Immature natural killer cell (primary cell): ENCODE data around the gene NLGN2. TPM values are rescaled to one million over a fixed set of nuclear protein-coding genes. Genes with fewer than 3 reads are reported as not detected.
"Not testable (repeated sequence)": the region's sequence is repeated elsewhere in the genome, so short reads cannot be mapped to it uniquely, and the experiment has no call there.

Experiments used
- DNase-seq, 3 donors: peaks; one replicate each; pipeline ENCODE4 v3.0.0; 2022; ENCODE audit warnings: mixed read lengths in 1 of 3
- H3K27ac Mint-ChIP-seq, 6 donors: one replicate each; pipeline ENCODE4 v1.8.0; 2020; ENCODE audit warnings: mixed read lengths in 6 of 6, mild to moderate bottlenecking in 5 of 6, inconsistent platforms in 4 of 6, moderate library complexity in 3 of 6
- H3K27me3 Mint-ChIP-seq, 3 donors: one replicate each; pipeline ENCODE4 v1.8.0; 2020 to 2021; ENCODE audit warnings: low read depth in 3 of 3, mild to moderate bottlenecking in 3 of 3, mixed read lengths in 3 of 3, moderate library complexity in 3 of 3, inconsistent platforms in 1 of 3
- H3K36me3 Mint-ChIP-seq, 3 donors: one replicate each; pipeline ENCODE4 v1.8.0; 2020; ENCODE audit warnings: mixed read lengths in 3 of 3, inconsistent platforms in 2 of 3, mild to moderate bottlenecking in 2 of 3
- H3K4me1 Mint-ChIP-seq, 2 donors: one replicate each; pipeline ENCODE4 v1.8.0; 2020; ENCODE audit warnings: inconsistent platforms in 2 of 2, mild to moderate bottlenecking in 2 of 2, mixed read lengths in 2 of 2, moderate library complexity in 1 of 2
- H3K4me3 Mint-ChIP-seq, 5 donors: one replicate each; pipeline ENCODE4 v1.8.0; 2020; ENCODE audit warnings: mild to moderate bottlenecking in 5 of 5, mixed read lengths in 5 of 5, inconsistent platforms in 3 of 5, moderate library complexity in 3 of 5
- H3K9me3 Mint-ChIP-seq, 6 donors: one replicate each; pipeline ENCODE4 v1.8.0; 2020; ENCODE audit warnings: mild to moderate bottlenecking in 6 of 6, mixed read lengths in 6 of 6, inconsistent platforms in 4 of 6, moderate library complexity in 3 of 6
- polyA plus RNA-seq, 3 donors: library from polyadenylated mRNA; unstranded; fragments of 300-500 nt; fragmentation: Illumina TruSeq; gene quantifications; one replicate each; pipeline ENCODE4 v1.2.3, GENCODE V29; 2021

The NLGN2 gene
- not detected for polyA plus RNA-seq

GRCh38 chr17:7407485-7408251 is at the start of gene NLGN2:
Gene NLGN2, plus strand, starts transcription at chr17:7407845. Its CDS starts 411 bp downstream, at chr17:7408256.
- Mint-ChIP-seq H3K9me3 (peaks cover 0 to 2% (median 0%) of the 10 kb centered on the region in 6 donors), H3K4me1 (peaks cover 8 to 21% of the 10 kb centered on the region in 2 donors), H3K4me3 (peak within 1 kb of the TSS in 4 of 5 donors; percentile 14 to 59 (median 48)), H3K36me3 (no peaks in the 10 kb centered on the region), H3K27me3 (peaks cover 6 to 13% (median 10%) of the 10 kb centered on the region in 3 donors), H3K27ac (peak within 1 kb of the TSS in 1 of 6 donors; percentile 58)
- DNase-seq: no peak

GRCh38 chr17:7361906-7362305 is 45.7 kb upstream of the NLGN2 start:
- DNase-seq: no peak
- H3K4me1 Mint-ChIP-seq: no peaks in the 10 kb centered on the region
- peak overlapping the region in 1 of 6 donors; percentile 26 for H3K27ac Mint-ChIP-seq
- H3K36me3 Mint-ChIP-seq: no peaks in the 10 kb centered on the region
- H3K27me3 Mint-ChIP-seq: peaks cover 0 to 2% (median 2%) of the 10 kb centered on the region in 3 donors
- H3K4me3 Mint-ChIP-seq: no peak overlapping the region
- no peaks in the 10 kb centered on the region for H3K9me3 Mint-ChIP-seq

GRCh38 chr17:7363311-7363710 is 44.3 kb upstream of the NLGN2 start:
- Mint-ChIP-seq H3K36me3 (no peaks in the 10 kb centered on the region), H3K27me3 (peaks cover 0 to 4% (median 0%) of the 10 kb centered on the region in 3 donors), H3K27ac (no peak overlapping the region), H3K4me3 (no peak overlapping the region), H3K9me3 (no peaks in the 10 kb centered on the region), H3K4me1 (no peaks in the 10 kb centered on the region)
- DNase-seq: no peak

GRCh38 chr17:7365963-7366362 is 41.7 kb upstream of the NLGN2 start:
- not testable (repeated sequence) for H3K27ac Mint-ChIP-seq, H3K36me3 Mint-ChIP-seq, DNase-seq, H3K4me3 Mint-ChIP-seq, H3K4me1 Mint-ChIP-seq, H3K9me3 Mint-ChIP-seq, H3K27me3 Mint-ChIP-seq

GRCh38 chr17:7367083-7367482 is 40.6 kb upstream of the NLGN2 start:
- DNase-seq: no peak
- Mint-ChIP-seq H3K4me3 (no peak overlapping the region), H3K9me3 (no peaks in the 10 kb centered on the region), H3K4me1 (no peaks in the 10 kb centered on the region), H3K27me3 (peaks cover 0 to 4% (median 3%) of the 10 kb centered on the region in 3 donors), H3K27ac (no peak overlapping the region), H3K36me3 (no peaks in the 10 kb centered on the region)

- H3K4me3 Mint-ChIP-seq: no peak overlapping the region
- H3K4me1 Mint-ChIP-seq: no peaks in the 10 kb centered on the region
- peak overlapping the region in 1 of 6 donors; percentile 40 for H3K27ac Mint-ChIP-seq
- H3K27me3 Mint-ChIP-seq: peaks cover 0 to 4% (median 3%) of the 10 kb centered on the region in 3 donors
- DNase-seq: no peak
- H3K9me3 Mint-ChIP-seq: no peaks in the 10 kb centered on the region
- no peaks in the 10 kb centered on the region for H3K36me3 Mint-ChIP-seq
Measured at GRCh38 chr17:7367918-7368598, 39.6 kb upstream of the NLGN2 start.

- H3K4me3 Mint-ChIP-seq, H3K27ac Mint-ChIP-seq, DNase-seq, H3K36me3 Mint-ChIP-seq, H3K27me3 Mint-ChIP-seq, H3K4me1 Mint-ChIP-seq, H3K9me3 Mint-ChIP-seq: not testable (repeated sequence)
Measured at GRCh38 chr17:7368599-7368994, 39.0 kb upstream of the NLGN2 start.

GRCh38 chr17:7369825-7370224 is 37.8 kb upstream of the NLGN2 start:
- Mint-ChIP-seq H3K27me3 (peaks cover 4 to 6% (median 5%) of the 10 kb centered on the region in 3 donors), H3K4me1 (no peaks in the 10 kb centered on the region), H3K27ac (no peak overlapping the region), H3K4me3 (no peak overlapping the region), H3K36me3 (no peaks in the 10 kb centered on the region), H3K9me3 (no peaks in the 10 kb centered on the region)
- no peak for DNase-seq

- Mint-ChIP-seq H3K4me1 (no peaks in the 10 kb centered on the region), H3K27me3 (peaks cover 2 to 6% (median 5%) of the 10 kb centered on the region in 3 donors), H3K4me3 (no peak overlapping the region), H3K27ac (no peak overlapping the region), H3K9me3 (no peaks in the 10 kb centered on the region), H3K36me3 (no peaks in the 10 kb centered on the region)
- no peak for DNase-seq
Measured at GRCh38 chr17:7370853-7371252, 36.8 kb upstream of the NLGN2 start.

GRCh38 chr17:7374353-7374752 is 33.3 kb upstream of the NLGN2 start:
- DNase-seq: no peak
- Mint-ChIP-seq H3K36me3 (no peaks in the 10 kb centered on the region), H3K27me3 (peaks cover 2 to 11% (median 8%) of the 10 kb centered on the region in 3 donors), H3K4me1 (no peaks in the 10 kb centered on the region), H3K9me3 (peaks cover 0 to 1% (median 0%) of the 10 kb centered on the region in 6 donors), H3K4me3 (no peak overlapping the region), H3K27ac (no peak overlapping the region)

- Mint-ChIP-seq H3K4me3 (no peak overlapping the region), H3K27me3 (peaks cover 14 to 21% (median 15%) of the 10 kb centered on the region in 3 donors), H3K4me1 (peaks cover 0 to 9% of the 10 kb centered on the region in 2 donors), H3K9me3 (peaks cover 0 to 1% (median 0%) of the 10 kb centered on the region in 6 donors), H3K36me3 (no peaks in the 10 kb centered on the region), H3K27ac (no peak overlapping the region)
- no peak for DNase-seq
Measured at GRCh38 chr17:7379134-7379533, 28.5 kb upstream of the NLGN2 start.

- peaks cover 13 to 17% (median 14%) of the 10 kb centered on the region in 3 donors for H3K27me3 Mint-ChIP-seq
- H3K4me3 Mint-ChIP-seq: no peak overlapping the region
- H3K9me3 Mint-ChIP-seq: peaks cover 0 to 1% (median 0%) of the 10 kb centered on the region in 6 donors
- H3K36me3 Mint-ChIP-seq: no peaks in the 10 kb centered on the region
- H3K4me1 Mint-ChIP-seq: peaks cover 0 to 10% of the 10 kb centered on the region in 2 donors
- DNase-seq: no peak
- no peak overlapping the region for H3K27ac Mint-ChIP-seq
Measured at GRCh38 chr17:7380321-7380720, 27.3 kb upstream of the NLGN2 start.

GRCh38 chr17:7380855-7381683 is 26.6 kb upstream of the NLGN2 start, which contains the start of gene TNK1:
Gene TNK1, plus strand, starts transcription at chr17:7381089. Its CDS starts 1,838 bp downstream, at chr17:7382927.
- no peaks in the 10 kb centered on the region for H3K36me3 Mint-ChIP-seq
- H3K9me3 Mint-ChIP-seq: peaks cover 0 to 1% (median 0%) of the 10 kb centered on the region in 6 donors
- peaks cover 13 to 17% (median 14%) of the 10 kb centered on the region in 3 donors for H3K27me3 Mint-ChIP-seq
- no peak for DNase-seq
- no peak within 1 kb of the TSS for H3K27ac Mint-ChIP-seq
- H3K4me1 Mint-ChIP-seq: peaks cover 0 to 10% of the 10 kb centered on the region in 2 donors
- peak within 1 kb of the TSS in 1 of 5 donors; percentile 18 for H3K4me3 Mint-ChIP-seq
